Prostate gland (tissue), 2 donors: ENCODE data around the gene VPS13D. TPM values are rescaled to one million over a fixed set of nuclear protein-coding genes. Genes with fewer than 3 reads are reported as not detected.

Experiments used
- DNase-seq: peaks from one replicate; pipeline ENCODE4 v3.0.0-alpha.2; 2019; ENCODE audit warnings: low spot score
- H3K27ac ChIP-seq, 2 donors: fragments of 200-600 bp; sonication (generic); 2 replicates each; pipeline ENCODE4 v1.5.1; 2017 to 2019
- H3K27me3 ChIP-seq: fragments of 200-600 bp; sonication (generic); replicated peaks from 2 replicates; pipeline ENCODE4 v1.5.1; 2019; ENCODE audit not compliant: insufficient read depth
- H3K36me3 ChIP-seq, 2 donors: fragments of 200-600 bp; sonication (generic); 1 replicate in 1 of 2; 2 replicates in 1 of 2; pipeline versions ENCODE4 v1.5.1 to v1.8.1; 2017 to 2019
- H3K4me1 ChIP-seq: fragments of 200-600 bp; sonication (generic); replicated peaks from 2 replicates; pipeline ENCODE4 v1.5.1; 2019
- H3K4me3 ChIP-seq, 2 donors: fragments of 200-600 bp; sonication (generic); 2 replicates each; pipeline ENCODE4 v1.5.1; 2017 to 2019
- H3K9me3 ChIP-seq: fragments of 200-600 bp; sonication (generic); 2 replicates; pipeline ENCODE4 v1.5.1; 2017
- CTCF ChIP-seq, 4 experiments: fragments of 200-600 bp in 2 of 4; fragments of 450-650 bp in 2 of 4; sonication (generic) in 2 of 4; IDR thresholded peaks; 1 replicate in 3 of 4; 2 replicates in 1 of 4; pipeline ENCODE4 v1.5.1; 2016 to 2019; ENCODE audit warnings: antibody characterized with exemption in 4 of 4, mild to moderate bottlenecking in 2 of 4, moderate library complexity in 2 of 4
- POLR2A ChIP-seq: fragments of 450-650 bp; IDR thresholded peaks from one replicate; pipeline ENCODE4 v1.6.1; 2016; ENCODE audit warnings: antibody characterized with exemption, mild to moderate bottlenecking
- POLR2AphosphoS5 ChIP-seq: sonication (generic); formaldehyde crosslinking; IDR thresholded peaks from one replicate; pipeline ENCODE4 v1.6.1; 2017; ENCODE audit warnings: antibody characterized with exemption
- WGBS: methylation state at CpG from one replicate; pipeline ENCODE4 v1.1.5; 2018; 5-methylcytosine and 5-hydroxymethylcytosine counted together
- intact Hi-C: fragments of 100-400 bp; cut with DNase I; formaldehyde crosslinking; loops from one replicate; pipeline ENCODE4 v1.14.2; 2022
- total RNA-seq, 2 donors: library from RNA; depleted of rRNA; stranded (reverse); fragments of >200 nt; gene quantifications; one replicate each; pipeline ENCODE4 v1.1.0, GENCODE V29; 2016

The VPS13D gene
- total RNA-seq, 2 donors from 2014 or later = 60.7 to 80.8 TPM

GRCh38 chr1:12182410-12182984, 47.3 kb upstream of the VPS13D start:
- no peak for TF ChIP-seq POLR2A
- no peak for TF ChIP-seq POLR2AphosphoS5
- TF ChIP-seq CTCF (IDR thresholded peaks at IDR 0.05) = no peak
- intact Hi-C loops = no loop called here
- WGBS = 62% methylated on average over 4 of the region's 4 CpGs
- Histone ChIP-seq H3K27ac (peak overlapping the region; percentile 23 to 30), H3K4me3 (no peak overlapping the region), H3K36me3 (no peaks in the 10 kb centered on the region), H3K27me3 (peaks cover 2% of the 10 kb centered on the region), H3K4me1 (no peaks in the 10 kb centered on the region), H3K9me3 (no peaks in the 10 kb centered on the region)
- no peak for DNase-seq

GRCh38 chr1:12183095-12183794, 46.6 kb upstream of the VPS13D start:
- Histone ChIP-seq H3K27me3 (peaks cover 2% of the 10 kb centered on the region), H3K27ac (peak overlapping the region; percentile 59 to 69), H3K4me3 (no peak overlapping the region), H3K36me3 (no peaks in the 10 kb centered on the region), H3K4me1 (no peaks in the 10 kb centered on the region), H3K9me3 (no peaks in the 10 kb centered on the region)
- TF ChIP-seq POLR2A (no peak), POLR2AphosphoS5 (no peak), CTCF (IDR thresholded peaks at IDR 0.05) (no peak)
- 83% methylated on average over 7 of the region's 7 CpGs for WGBS
- DNase-seq = no peak
- intact Hi-C loops = no loop called here

- H3K4me3 ChIP-seq = no peak overlapping the region
- H3K27me3 ChIP-seq = no peaks in the 10 kb centered on the region
- no peaks in the 10 kb centered on the region for H3K4me1 ChIP-seq
- no peaks in the 10 kb centered on the region for H3K9me3 ChIP-seq
- 16% methylated on average over 10 of the region's 10 CpGs for WGBS
- peak; percentile 40 for TF ChIP-seq POLR2AphosphoS5
- no peak for TF ChIP-seq POLR2A
- TF ChIP-seq CTCF (IDR thresholded peaks at IDR 0.05) = peak in 1 of 4 experiments; percentile 13
- no peaks in the 10 kb centered on the region for H3K36me3 ChIP-seq
- DNase-seq = peak; percentile 21
- H3K27ac ChIP-seq = peak overlapping the region; percentile 59 to 69
- intact Hi-C loops = no loop called here
These were observed 45.7 kb upstream of the VPS13D start for GRCh38 chr1:12184008-12184681.

DNA sequence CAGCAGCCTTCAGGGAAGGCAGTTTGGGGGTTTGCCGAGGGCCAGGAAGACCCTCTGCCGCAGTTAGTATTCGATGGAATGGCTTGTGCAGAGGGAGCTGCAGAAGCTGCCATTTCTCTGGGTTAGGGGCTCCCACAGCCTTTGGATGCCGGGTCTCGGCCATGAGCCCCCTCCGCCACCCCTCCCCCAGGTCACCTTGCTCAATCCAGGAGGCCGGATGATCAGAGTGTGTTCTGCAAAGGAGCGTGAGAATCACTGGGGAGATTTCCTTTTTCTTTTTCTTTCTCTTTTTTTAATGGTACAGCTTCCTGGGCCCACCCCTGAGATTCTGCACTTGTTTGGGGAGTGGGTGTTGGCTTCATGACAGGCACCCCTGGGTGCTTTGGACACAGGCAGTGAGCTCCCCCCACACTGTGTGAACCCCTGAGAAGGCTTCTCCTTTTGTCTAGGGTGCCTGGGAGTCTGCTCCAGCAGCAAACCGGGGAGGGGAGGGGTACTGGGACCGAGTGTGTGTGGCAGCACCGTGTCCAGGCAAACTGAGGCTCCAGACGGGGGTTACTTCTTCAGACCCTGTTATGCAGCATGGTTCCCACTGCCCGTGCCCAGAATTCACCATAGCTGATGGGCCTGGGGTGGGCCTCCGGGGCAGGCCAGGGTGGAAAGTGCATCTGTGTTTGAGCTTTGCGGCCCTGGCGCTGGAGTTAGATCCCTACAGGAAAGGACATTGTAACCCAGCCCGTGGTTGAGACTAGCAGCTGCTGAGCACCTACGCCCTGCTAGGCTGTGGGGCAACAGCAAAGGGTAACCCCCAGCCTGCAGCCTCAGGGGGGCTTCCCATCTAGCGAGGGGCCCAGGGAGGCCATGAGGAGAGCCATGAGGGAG, 44.6 kb upstream of the VPS13D start:
- H3K4me1 ChIP-seq = no peaks in the 10 kb centered on the region
- WGBS = 78% methylated on average over 19 of the region's 19 CpGs
- H3K4me3 ChIP-seq = no peak overlapping the region
- peak overlapping the region; percentile 59 to 69 for H3K27ac ChIP-seq
- H3K9me3 ChIP-seq = no peaks in the 10 kb centered on the region
- H3K27me3 ChIP-seq = no peaks in the 10 kb centered on the region
- intact Hi-C loops = no loop called here
- no peaks in the 10 kb centered on the region for H3K36me3 ChIP-seq
- no peak for TF ChIP-seq CTCF (IDR thresholded peaks at IDR 0.05)
- DNase-seq = no peak
